ENCODE data around the gene TACR1.

Gene TACR1

DNA sequence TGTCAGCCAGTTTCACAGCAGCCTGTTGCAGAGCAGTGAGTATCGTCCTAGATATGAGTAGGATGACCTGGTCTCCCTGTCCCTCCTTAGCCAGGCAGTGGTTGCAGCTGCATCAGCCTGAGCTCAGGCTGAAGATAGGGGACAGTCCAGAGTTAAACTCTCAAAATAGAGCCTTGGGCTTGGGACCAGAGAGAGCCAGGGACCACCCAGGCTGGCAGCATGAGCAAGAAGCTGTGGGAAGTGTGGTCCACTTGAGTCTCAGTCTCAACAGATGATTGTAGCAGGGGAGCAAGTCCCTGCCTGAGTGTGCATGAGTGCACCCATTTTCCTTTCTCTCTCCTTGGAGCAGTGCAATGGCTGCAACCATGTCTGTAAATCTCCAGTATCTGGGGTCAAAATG, 38.0 kb upstream of the TACR1 start:
- TF ChIP-seq EP300 (IDR thresholded peaks at IDR 0.05; ENCODE audit: borderline replicate concordance) (no peak), CEBPB (IDR thresholded peaks at IDR 0.05) (no peak), TEAD4 (IDR thresholded peaks at IDR 0.05) (no peak), CREB1 (IDR thresholded peaks at IDR 0.05; ENCODE audit: low read depth) (no peak), ZBTB7A (IDR thresholded peaks at IDR 0.05; ENCODE audit: low read depth) (no peak), FOXM1 (IDR thresholded peaks at IDR 0.05; ENCODE audit: borderline replicate concordance, low read depth) (no peak), YY1 (IDR thresholded peaks at IDR 0.05; ENCODE audit: low read depth) (no peak), NFIC (IDR thresholded peaks at IDR 0.05) (no peak), EGR1 (IDR thresholded peaks at IDR 0.05) (no peak), TAF1 (IDR thresholded peaks at IDR 0.05; ENCODE audit: low read depth) (no peak)
- TF ChIP-seq, protein P1, sequence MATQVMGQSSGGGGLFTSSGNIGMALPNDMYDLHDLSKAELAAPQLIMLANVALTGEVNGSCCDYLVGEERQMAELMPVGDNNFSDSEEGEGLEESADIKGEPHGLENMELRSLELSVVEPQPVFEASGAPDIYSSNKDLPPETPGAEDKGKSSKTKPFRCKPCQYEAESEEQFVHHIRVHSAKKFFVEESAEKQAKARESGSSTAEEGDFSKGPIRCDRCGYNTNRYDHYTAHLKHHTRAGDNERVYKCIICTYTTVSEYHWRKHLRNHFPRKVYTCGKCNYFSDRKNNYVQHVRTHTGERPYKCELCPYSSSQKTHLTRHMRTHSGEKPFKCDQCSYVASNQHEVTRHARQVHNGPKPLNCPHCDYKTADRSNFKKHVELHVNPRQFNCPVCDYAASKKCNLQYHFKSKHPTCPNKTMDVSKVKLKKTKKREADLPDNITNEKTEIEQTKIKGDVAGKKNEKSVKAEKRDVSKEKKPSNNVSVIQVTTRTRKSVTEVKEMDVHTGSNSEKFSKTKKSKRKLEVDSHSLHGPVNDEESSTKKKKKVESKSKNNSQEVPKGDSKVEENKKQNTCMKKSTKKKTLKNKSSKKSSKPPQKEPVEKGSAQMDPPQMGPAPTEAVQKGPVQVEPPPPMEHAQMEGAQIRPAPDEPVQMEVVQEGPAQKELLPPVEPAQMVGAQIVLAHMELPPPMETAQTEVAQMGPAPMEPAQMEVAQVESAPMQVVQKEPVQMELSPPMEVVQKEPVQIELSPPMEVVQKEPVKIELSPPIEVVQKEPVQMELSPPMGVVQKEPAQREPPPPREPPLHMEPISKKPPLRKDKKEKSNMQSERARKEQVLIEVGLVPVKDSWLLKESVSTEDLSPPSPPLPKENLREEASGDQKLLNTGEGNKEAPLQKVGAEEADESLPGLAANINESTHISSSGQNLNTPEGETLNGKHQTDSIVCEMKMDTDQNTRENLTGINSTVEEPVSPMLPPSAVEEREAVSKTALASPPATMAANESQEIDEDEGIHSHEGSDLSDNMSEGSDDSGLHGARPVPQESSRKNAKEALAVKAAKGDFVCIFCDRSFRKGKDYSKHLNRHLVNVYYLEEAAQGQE (IDR thresholded peaks at IDR 0.05; ENCODE audit: low read depth): no peak

DNA sequence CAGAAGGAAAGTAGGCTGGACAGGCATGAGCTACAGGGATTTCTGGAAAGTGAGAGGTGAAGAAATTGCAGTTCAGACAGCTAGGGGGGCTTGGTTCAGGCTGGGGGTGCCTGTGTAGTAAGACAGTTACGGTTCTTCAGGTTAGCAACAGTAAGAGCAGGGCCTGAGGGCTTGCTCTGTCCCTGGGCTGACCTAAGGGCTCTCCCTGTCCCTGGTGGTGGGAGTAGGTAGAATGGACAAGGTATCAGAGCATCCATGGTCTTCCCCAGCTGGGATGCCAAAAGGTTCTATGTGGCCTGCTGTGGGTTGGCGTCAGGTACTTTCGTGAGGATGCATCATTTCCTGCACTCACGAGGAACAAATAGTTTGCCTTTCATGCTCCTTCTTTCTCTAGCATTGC, 34.6 kb upstream of the TACR1 start:
- TF ChIP-seq ZBTB7A (IDR thresholded peaks at IDR 0.05; ENCODE audit: low read depth) (no peak), TAF1 (IDR thresholded peaks at IDR 0.05; ENCODE audit: low read depth) (no peak), EGR1 (IDR thresholded peaks at IDR 0.05) (no peak), RAD21 (IDR thresholded peaks at IDR 0.05; ENCODE audit: low read depth) (no peak), CEBPB (IDR thresholded peaks at IDR 0.05) (no peak), CREB1 (IDR thresholded peaks at IDR 0.05; ENCODE audit: low read depth) (no peak), EP300 (IDR thresholded peaks at IDR 0.05; ENCODE audit: borderline replicate concordance) (no peak), YY1 (IDR thresholded peaks at IDR 0.05; ENCODE audit: low read depth) (no peak), TCF12 (IDR thresholded peaks at IDR 0.05; ENCODE audit: low read depth) (no peak), NFIC (IDR thresholded peaks at IDR 0.05) (no peak), FOXM1 (IDR thresholded peaks at IDR 0.05; ENCODE audit: borderline replicate concordance, low read depth) (no peak), TEAD4 (IDR thresholded peaks at IDR 0.05) (no peak)
- TF ChIP-seq, protein P1 (IDR thresholded peaks at IDR 0.05; ENCODE audit: low read depth): no peak
- TF ChIP-seq, protein P2, sequence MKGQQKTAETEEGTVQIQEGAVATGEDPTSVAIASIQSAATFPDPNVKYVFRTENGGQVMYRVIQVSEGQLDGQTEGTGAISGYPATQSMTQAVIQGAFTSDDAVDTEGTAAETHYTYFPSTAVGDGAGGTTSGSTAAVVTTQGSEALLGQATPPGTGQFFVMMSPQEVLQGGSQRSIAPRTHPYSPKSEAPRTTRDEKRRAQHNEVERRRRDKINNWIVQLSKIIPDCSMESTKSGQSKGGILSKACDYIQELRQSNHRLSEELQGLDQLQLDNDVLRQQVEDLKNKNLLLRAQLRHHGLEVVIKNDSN (IDR thresholded peaks at IDR 0.05): no peak
- TF ChIP-seq, protein P3, sequence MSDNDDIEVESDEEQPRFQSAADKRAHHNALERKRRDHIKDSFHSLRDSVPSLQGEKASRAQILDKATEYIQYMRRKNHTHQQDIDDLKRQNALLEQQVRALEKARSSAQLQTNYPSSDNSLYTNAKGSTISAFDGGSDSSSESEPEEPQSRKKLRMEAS (IDR thresholded peaks at IDR 0.05): no peak

DNA sequence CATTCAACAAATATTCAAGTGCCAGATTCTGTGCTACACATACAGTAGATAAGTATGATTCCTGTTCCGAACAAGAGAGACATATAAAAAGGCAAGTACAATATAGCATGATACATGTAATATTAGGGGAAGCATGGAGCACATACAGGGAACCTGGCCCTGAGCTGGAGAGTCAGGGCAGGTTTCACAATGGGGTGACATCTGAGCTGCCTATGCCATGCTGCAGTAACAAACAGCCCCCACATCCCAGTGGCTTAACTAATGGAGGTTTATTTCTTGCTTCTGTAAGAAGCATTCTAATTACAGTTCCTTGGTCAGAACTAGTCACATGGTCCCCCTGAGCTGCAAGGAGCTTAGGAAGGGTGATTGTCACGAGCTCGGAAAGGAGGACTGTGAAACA, 27.3 kb upstream of the TACR1 start:
- TF ChIP-seq YY1 (IDR thresholded peaks at IDR 0.05; ENCODE audit: low read depth) (no peak), ZBTB7A (IDR thresholded peaks at IDR 0.05; ENCODE audit: low read depth) (no peak), CEBPB (IDR thresholded peaks at IDR 0.05) (no peak), CREB1 (IDR thresholded peaks at IDR 0.05; ENCODE audit: low read depth) (no peak), EP300 (IDR thresholded peaks at IDR 0.05; ENCODE audit: borderline replicate concordance) (no peak), TEAD4 (IDR thresholded peaks at IDR 0.05) (no peak), TAF1 (IDR thresholded peaks at IDR 0.05; ENCODE audit: low read depth) (no peak), TCF12 (IDR thresholded peaks at IDR 0.05; ENCODE audit: low read depth) (no peak), RAD21 (IDR thresholded peaks at IDR 0.05; ENCODE audit: low read depth) (no peak), NFIC (IDR thresholded peaks at IDR 0.05) (no peak), FOXM1 (IDR thresholded peaks at IDR 0.05; ENCODE audit: borderline replicate concordance, low read depth) (no peak), EGR1 (IDR thresholded peaks at IDR 0.05) (no peak)
- TF ChIP-seq, protein P3 (IDR thresholded peaks at IDR 0.05): no peak
- TF ChIP-seq, protein P2 (IDR thresholded peaks at IDR 0.05): no peak
- TF ChIP-seq, protein P1 (IDR thresholded peaks at IDR 0.05; ENCODE audit: low read depth): no peak

DNA sequence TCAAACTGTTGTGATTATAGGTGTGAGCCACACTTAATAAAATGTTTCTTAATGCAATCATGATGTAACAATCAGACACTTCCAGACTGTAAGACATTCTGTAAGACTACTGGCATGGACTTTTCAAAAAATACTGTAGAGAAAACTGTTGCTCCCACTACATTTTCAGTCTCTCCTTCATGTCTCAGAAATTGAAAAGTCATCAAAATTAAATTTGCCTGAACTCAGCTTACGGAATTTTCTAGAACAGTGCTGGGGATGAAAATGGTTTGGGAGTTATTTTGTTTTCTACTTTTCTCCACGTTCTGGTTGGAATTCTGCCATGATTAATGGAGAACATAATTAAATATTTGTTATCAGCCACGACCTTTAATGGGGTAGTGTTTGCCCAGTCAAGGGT, 26.8 kb upstream of the TACR1 start:
- TF ChIP-seq, protein P1 (IDR thresholded peaks at IDR 0.05; ENCODE audit: low read depth): no peak
- TF ChIP-seq EGR1 (IDR thresholded peaks at IDR 0.05): no peak
- no peak for TF ChIP-seq YY1 (IDR thresholded peaks at IDR 0.05; ENCODE audit: low read depth)
- TF ChIP-seq NFIC (IDR thresholded peaks at IDR 0.05): no peak
- TF ChIP-seq, protein P2 (IDR thresholded peaks at IDR 0.05): no peak
- no peak for TF ChIP-seq TEAD4 (IDR thresholded peaks at IDR 0.05)
- TF ChIP-seq ZBTB7A (IDR thresholded peaks at IDR 0.05; ENCODE audit: low read depth): no peak
